ENCODE measurements around the gene SEMA6A. TPM values are rescaled to one million over a fixed set of nuclear protein-coding genes. Genes with fewer than 3 reads are reported as not detected.

The SEMA6A gene
- total RNA-seq, 1 donor from 2014 or later: 89.9 TPM

DNA sequence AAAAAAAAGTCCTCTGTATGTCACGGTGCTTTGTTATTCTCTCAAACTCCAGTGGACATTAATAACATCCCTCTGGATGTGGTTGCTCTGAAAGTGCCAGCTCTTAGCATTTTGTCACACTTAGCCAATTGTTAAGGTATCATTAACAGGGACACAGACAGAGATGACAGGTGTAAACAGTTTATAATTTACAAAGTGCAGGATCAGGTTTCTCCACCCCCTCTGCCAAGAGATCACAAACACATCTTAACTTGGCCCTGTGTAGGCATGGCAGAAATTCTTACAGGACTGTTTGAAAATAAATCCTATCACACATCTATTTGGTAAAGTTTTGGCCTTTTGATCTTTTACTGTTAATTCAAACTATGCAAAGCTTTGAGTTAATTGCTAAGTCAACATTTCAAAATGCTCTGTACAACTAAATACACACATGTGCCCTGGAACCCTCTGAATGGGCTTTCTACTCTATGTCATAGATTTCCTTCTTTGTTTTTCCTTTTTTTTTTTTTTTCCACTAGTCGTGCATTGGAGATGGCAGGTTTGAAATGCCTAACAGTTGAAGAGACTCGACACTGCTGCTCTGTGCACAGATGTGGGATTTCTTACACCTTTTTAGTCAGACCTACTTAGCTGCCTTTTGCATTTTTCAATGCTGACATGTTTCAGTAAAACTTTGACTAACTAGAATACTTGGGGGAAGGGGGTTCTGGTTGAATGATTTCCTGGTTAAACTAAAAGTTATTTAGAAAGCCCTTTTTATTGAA, 41.7 kb downstream of the SEMA6A start:
- TF ChIP-seq, protein P1, sequence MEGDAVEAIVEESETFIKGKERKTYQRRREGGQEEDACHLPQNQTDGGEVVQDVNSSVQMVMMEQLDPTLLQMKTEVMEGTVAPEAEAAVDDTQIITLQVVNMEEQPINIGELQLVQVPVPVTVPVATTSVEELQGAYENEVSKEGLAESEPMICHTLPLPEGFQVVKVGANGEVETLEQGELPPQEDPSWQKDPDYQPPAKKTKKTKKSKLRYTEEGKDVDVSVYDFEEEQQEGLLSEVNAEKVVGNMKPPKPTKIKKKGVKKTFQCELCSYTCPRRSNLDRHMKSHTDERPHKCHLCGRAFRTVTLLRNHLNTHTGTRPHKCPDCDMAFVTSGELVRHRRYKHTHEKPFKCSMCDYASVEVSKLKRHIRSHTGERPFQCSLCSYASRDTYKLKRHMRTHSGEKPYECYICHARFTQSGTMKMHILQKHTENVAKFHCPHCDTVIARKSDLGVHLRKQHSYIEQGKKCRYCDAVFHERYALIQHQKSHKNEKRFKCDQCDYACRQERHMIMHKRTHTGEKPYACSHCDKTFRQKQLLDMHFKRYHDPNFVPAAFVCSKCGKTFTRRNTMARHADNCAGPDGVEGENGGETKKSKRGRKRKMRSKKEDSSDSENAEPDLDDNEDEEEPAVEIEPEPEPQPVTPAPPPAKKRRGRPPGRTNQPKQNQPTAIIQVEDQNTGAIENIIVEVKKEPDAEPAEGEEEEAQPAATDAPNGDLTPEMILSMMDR (IDR thresholded peaks at IDR 0.05; ENCODE audit: unreplicated experiment): no peak
- DNase-seq (ENCODE audit: low spot score, unreplicated experiment): no peak
- Mint-ChIP-seq H3K36me3 (ENCODE audit: insufficient read depth) (peaks cover 1% of the 10 kb centered on the region), H3K27me3 (no peaks in the 10 kb centered on the region), H3K27ac (peak overlapping the region; percentile 94), H3K4me1 (ENCODE audit: low read depth) (peaks cover 66% of the 10 kb centered on the region), H3K9me3 (ENCODE audit: low read depth) (no peaks in the 10 kb centered on the region), H3K4me3 (ENCODE audit: low read depth) (peak overlapping the region; percentile 36)

DNA sequence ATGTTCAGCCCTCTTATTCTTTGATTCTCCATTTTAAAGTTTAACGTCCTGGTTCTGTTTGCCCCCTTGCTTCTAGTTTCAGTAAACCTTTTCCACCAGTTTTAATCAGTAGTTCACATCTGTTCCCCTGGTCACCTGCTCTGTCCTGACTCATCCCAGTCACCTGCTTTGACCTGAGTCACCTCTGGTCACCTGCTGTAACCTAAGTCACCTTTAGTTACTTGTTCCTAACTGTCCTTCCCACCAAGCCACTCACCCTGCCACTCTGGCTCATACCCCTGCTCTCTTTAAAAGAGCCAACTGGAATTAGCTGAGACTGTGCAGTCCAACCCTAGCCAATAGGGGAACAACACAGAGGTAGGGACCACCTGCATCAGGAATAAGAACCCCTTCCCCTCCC, 43.0 kb downstream of the SEMA6A start:
- H3K4me3 Mint-ChIP-seq (ENCODE audit: low read depth): peak overlapping the region; percentile 37
- TF ChIP-seq, protein P1 (IDR thresholded peaks at IDR 0.05; ENCODE audit: unreplicated experiment): no peak
- H3K4me1 Mint-ChIP-seq (ENCODE audit: low read depth): peaks cover 72% of the 10 kb centered on the region
- peak overlapping the region; percentile 94 for H3K27ac Mint-ChIP-seq
- no peaks in the 10 kb centered on the region for H3K27me3 Mint-ChIP-seq
- H3K36me3 Mint-ChIP-seq (ENCODE audit: insufficient read depth): peaks cover 1% of the 10 kb centered on the region
- no peak for DNase-seq (ENCODE audit: low spot score, unreplicated experiment)
- no peaks in the 10 kb centered on the region for H3K9me3 Mint-ChIP-seq (ENCODE audit: low read depth)

DNA sequence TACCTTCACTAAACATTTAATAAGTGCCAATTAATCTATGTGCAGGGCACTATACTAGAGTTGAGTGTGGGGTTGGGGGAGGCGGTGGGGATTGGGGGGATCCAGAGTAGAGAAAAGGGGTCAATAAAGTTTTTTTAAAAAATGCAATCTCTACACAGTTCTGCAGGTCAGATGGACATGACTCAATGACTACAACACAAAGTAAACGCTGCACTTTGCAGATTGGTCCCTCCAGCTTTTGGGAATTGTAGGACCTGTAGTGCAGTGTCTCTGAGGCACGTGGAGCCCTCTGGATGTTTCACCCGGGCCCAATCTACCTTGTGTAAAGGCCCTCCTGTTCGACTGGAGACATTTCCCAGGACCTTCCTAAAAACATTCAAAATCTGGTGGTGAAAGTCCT, 43.5 kb downstream of the SEMA6A start:
- Mint-ChIP-seq H3K9me3 (ENCODE audit: low read depth) (no peaks in the 10 kb centered on the region), H3K4me3 (ENCODE audit: low read depth) (no peak overlapping the region), H3K27me3 (no peaks in the 10 kb centered on the region), H3K27ac (no peak overlapping the region), H3K4me1 (ENCODE audit: low read depth) (peaks cover 72% of the 10 kb centered on the region), H3K36me3 (ENCODE audit: insufficient read depth) (peaks cover 1% of the 10 kb centered on the region)
- TF ChIP-seq, protein P1 (IDR thresholded peaks at IDR 0.05; ENCODE audit: unreplicated experiment): no peak
- no peak for DNase-seq (ENCODE audit: low spot score, unreplicated experiment)

DNA sequence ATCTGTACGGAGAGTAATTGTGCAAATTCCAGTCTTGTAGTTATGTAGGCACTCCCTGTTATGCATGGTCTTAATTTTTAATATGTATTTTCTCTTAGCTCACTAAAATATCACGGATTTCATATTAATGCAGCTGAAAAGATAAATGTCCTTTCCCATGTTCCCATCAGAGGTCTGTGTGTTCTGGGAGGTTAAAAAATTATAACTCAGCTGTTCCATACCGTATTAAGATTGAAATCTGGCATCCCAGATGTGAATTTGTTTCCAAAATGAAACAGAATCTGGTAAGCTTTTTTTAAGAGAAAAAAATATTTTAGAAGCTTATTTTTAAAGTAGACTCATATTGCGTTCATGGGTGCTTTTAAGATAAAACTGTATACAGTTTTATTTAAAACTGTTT, 44.3 kb downstream of the SEMA6A start:
- TF ChIP-seq, protein P1 (IDR thresholded peaks at IDR 0.05; ENCODE audit: unreplicated experiment): no peak
- Mint-ChIP-seq H3K4me1 (ENCODE audit: low read depth) (peaks cover 75% of the 10 kb centered on the region), H3K27ac (no peak overlapping the region), H3K4me3 (ENCODE audit: low read depth) (no peak overlapping the region), H3K27me3 (no peaks in the 10 kb centered on the region), H3K9me3 (ENCODE audit: low read depth) (no peaks in the 10 kb centered on the region), H3K36me3 (ENCODE audit: insufficient read depth) (peaks cover 1% of the 10 kb centered on the region)
- no peak for DNase-seq (ENCODE audit: low spot score, unreplicated experiment)

DNA sequence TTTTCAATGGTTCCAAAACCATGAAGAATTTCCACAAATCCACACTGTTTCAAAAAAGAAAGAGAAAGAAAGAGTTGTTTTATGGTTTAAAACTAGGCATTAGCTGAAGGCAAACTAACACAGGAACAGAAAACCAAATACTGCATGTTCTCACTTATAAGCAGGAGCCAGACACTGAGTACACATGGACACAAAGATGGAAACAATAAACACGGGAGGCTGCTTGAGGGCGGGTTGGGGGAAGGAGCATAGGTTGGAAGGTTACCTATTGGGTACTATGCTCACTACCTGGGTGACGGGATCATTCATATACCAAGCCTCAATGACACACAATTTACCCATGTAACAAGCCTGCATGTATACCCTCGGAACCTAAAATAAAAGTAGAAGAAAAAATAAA, 45.0 kb downstream of the SEMA6A start:
- H3K4me3 Mint-ChIP-seq (ENCODE audit: low read depth): peak overlapping the region; percentile 20
- peaks cover 1% of the 10 kb centered on the region for H3K36me3 Mint-ChIP-seq (ENCODE audit: insufficient read depth)
- no peak for DNase-seq (ENCODE audit: low spot score, unreplicated experiment)
- H3K9me3 Mint-ChIP-seq (ENCODE audit: low read depth): no peaks in the 10 kb centered on the region
- peak overlapping the region; percentile 51 for H3K27ac Mint-ChIP-seq
- H3K4me1 Mint-ChIP-seq (ENCODE audit: low read depth): peaks cover 82% of the 10 kb centered on the region
- no peaks in the 10 kb centered on the region for H3K27me3 Mint-ChIP-seq
- TF ChIP-seq, protein P1 (IDR thresholded peaks at IDR 0.05; ENCODE audit: unreplicated experiment): no peak

All from progenitor cell of endocrine pancreas (in vitro differentiated cells).